ENCODE results near the gene PPP5C. TPM values are rescaled to one million over a fixed set of nuclear protein-coding genes. Genes with fewer than 3 reads are reported as not detected.

PPP5C gene
- total and polyA plus RNA-seq, 9 of the 15 experiments (the other 6 are each of a cell fraction or from before 2014, with no cell fraction given) = 1.9 to 166 (median 108) TPM

- WGBS (ENCODE audit: insufficient coverage, low coverage, missing lambda C conversion rate) = 82% methylated on average over 8 of the region's 8 CpGs
- in situ Hi-C loops (cut with MboI) (no loop called here), intact Hi-C loops (cut with micrococcal nuclease) (no loop called here)
- BruUV-seq (replicated peaks) = no TSS peak
- no peak overlapping the region for H3K4me2 ChIP-seq (ENCODE audit: insufficient read depth, low read length)
- H3K36me3 ChIP-seq (ENCODE audit: control insufficient read depth, insufficient read depth, low read length) = peaks cover 60% of the 10 kb centered on the region
- H3K27ac ChIP-seq (ENCODE audit: extremely low read depth, low read depth, low read length) = no peak overlapping the region
- H2AFZ ChIP-seq (ENCODE audit: low read depth, low read length) = no peak overlapping the region
- no peak for FAIRE-seq
- H3K27me3 ChIP-seq (ENCODE audit: control insufficient read depth in 2 of 2, insufficient read depth in 2 of 2, low read length in 2 of 2) = no peaks in the 10 kb centered on the region
- DNase-seq (ENCODE audit: extremely low read depth in 1 of 4, low spot score in 3 of 4) = peak in 3 of 4 experiments; percentile 23 to 31 (median 28)
- H4K20me1 ChIP-seq (replicated peaks; ENCODE audit: control insufficient read depth, insufficient read depth, low read length) = peaks cover 10% of the 10 kb centered on the region; the same call in 1 of the 2 replicates
- H3K79me2 ChIP-seq (ENCODE audit: control insufficient read depth, insufficient read depth, low read length) = peaks cover 60% of the 10 kb centered on the region
- no peak for ATAC-seq
- H3K9ac ChIP-seq (ENCODE audit: insufficient read depth in 1 of 2, low read depth in 2 of 2, low read length in 2 of 2) = peak overlapping the region in 1 of 2 experiments; percentile 66; a peak in 2 of 4 replicates
- H3K9me1 ChIP-seq (ENCODE audit: control insufficient read depth, insufficient read depth, low read length) = peaks cover 3% of the 10 kb centered on the region
- CTCF ChIA-PET (ENCODE audit: low intra/inter-chr PET ratio) = no interaction called here
- H3K4me3 ChIP-seq = no peak overlapping the region
- H3K9me3 ChIP-seq (replicated peaks; ENCODE audit: control insufficient read depth, insufficient read depth, low read depth, low read length) = no peaks in the 10 kb centered on the region
- peaks cover 25 to 46% of the 10 kb centered on the region in 2 experiments for H3K4me1 ChIP-seq (replicated peaks in 1 of 2; ENCODE audit: control insufficient read depth in 2 of 2, insufficient read depth in 2 of 2, low read length in 2 of 2)
- POLR2A ChIA-PET = no interaction called here
- TF ChIP-seq AFF1 (IDR thresholded peaks at IDR 0.05; ENCODE audit: low read depth in 1 of 2, partially characterized antibody in 2 of 2) = no peak
- TF ChIP-seq NFE2 (IDR thresholded peaks at IDR 0.05; ENCODE audit: low read depth) = 0 out of 2 replicates have a peak, but pooled peaks have one; percentile 5
- TF ChIP-seq C11orf30 (IDR thresholded peaks at IDR 0.05; ENCODE audit: low read depth) = 0 out of 2 replicates have a peak, but pooled peaks have one; percentile 28
- TF ChIP-seq TAF15 (IDR thresholded peaks at IDR 0.05; ENCODE audit: low read depth, low read length) = no peak
- TF ChIP-seq RBFOX2 (IDR thresholded peaks at IDR 0.05; ENCODE audit: low read depth, low read length) = 0 out of 2 replicates have a peak, but pooled peaks have one; percentile 25
- TF ChIP-seq SMAD1 (IDR thresholded peaks at IDR 0.05; ENCODE audit: low read depth, low read length, partially characterized antibody) = no peak
- TF ChIP-seq ZNF316 (IDR thresholded peaks at IDR 0.05) = peak; percentile 44; the same call in 1 of the 2 replicates
- TF ChIP-seq ZNF445 (CRISPR knock-in tag; IDR thresholded peaks at IDR 0.05; ENCODE audit: low read depth) = no peak
- TF ChIP-seq MAFK (IDR thresholded peaks at IDR 0.05; ENCODE audit: low read length) = 0 out of 2 replicates have a peak, but pooled peaks have one; percentile 3
- TF ChIP-seq KLF6 (CRISPR knock-in tag; IDR thresholded peaks at IDR 0.05; ENCODE audit: borderline replicate concordance) = no peak
- no peak for TF ChIP-seq GTF2F1 (IDR thresholded peaks at IDR 0.05; ENCODE audit: low read depth, low read length)
These were observed 3.3 kb downstream of the PPP5C start for GRCh38 chr19:46350029-46350757.
